ENCODE results near the gene MRPL1.

DNA sequence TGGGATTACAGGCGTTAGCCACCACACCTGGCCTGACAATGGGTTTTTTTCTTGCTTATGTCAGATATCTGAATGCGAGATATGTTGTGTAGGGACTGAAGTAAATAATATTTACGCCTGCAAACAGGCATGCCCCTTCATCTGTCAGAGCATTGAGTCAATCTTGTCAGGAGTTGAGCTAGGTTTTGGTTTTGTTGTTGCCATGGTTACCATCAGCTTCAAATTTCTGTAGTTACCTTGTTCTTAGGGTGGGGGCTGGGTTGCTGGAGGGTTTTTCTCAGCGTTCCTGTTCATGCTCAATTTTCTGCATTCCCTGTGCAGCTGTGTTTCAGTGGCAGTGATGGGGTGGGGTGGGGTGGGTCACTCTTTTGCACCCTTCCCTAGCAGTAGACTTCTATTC, 14.5 kb downstream of the MRPL1 start:
- TF ChIP-seq, protein P1, sequence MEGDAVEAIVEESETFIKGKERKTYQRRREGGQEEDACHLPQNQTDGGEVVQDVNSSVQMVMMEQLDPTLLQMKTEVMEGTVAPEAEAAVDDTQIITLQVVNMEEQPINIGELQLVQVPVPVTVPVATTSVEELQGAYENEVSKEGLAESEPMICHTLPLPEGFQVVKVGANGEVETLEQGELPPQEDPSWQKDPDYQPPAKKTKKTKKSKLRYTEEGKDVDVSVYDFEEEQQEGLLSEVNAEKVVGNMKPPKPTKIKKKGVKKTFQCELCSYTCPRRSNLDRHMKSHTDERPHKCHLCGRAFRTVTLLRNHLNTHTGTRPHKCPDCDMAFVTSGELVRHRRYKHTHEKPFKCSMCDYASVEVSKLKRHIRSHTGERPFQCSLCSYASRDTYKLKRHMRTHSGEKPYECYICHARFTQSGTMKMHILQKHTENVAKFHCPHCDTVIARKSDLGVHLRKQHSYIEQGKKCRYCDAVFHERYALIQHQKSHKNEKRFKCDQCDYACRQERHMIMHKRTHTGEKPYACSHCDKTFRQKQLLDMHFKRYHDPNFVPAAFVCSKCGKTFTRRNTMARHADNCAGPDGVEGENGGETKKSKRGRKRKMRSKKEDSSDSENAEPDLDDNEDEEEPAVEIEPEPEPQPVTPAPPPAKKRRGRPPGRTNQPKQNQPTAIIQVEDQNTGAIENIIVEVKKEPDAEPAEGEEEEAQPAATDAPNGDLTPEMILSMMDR (IDR thresholded peaks at IDR 0.05), result no peak
- TF ChIP-seq POLR2AphosphoS5 (IDR thresholded peaks at IDR 0.05), result no peak

Measured in gastroesophageal sphincter (tissue), 3 donors.